Activated CD4-positive, alpha-beta T cell treated with anti-CD3 and anti-CD28 coated beads for 24 hours (primary cell): ENCODE data around the gene ALDH1L1.
"Not testable (repeated sequence)": the region's sequence is repeated elsewhere in the genome, so short reads cannot be mapped to it uniquely, and the experiment has no call there.

Experiments used
- DNase-seq, 2 donors: peaks; one replicate each; pipeline ENCODE4 v3.0.0-alpha.2; 2020; ENCODE audit warnings: low read depth in 2 of 2

Gene ALDH1L1

GRCh38 chr3:126083511-126083912 lies 96.9 kb downstream of the ALDH1L1 start:
- no peak for DNase-seq

GRCh38 chr3:126083138-126083445 lies 97.3 kb downstream of the ALDH1L1 start:
- no peak for DNase-seq

GRCh38 chr3:126082362-126083137 lies 97.8 kb downstream of the ALDH1L1 start:
- DNase-seq, result no peak

- no peak for DNase-seq
These were observed 98.6 kb downstream of the ALDH1L1 start for GRCh38 chr3:126081618-126082361.

- DNase-seq, result no peak
These were observed 99.4 kb downstream of the ALDH1L1 start for GRCh38 chr3:126080970-126081369.

- DNase-seq, result no peak
These were observed 101.5 kb downstream of the ALDH1L1 start for GRCh38 chr3:126078866-126079265.

GRCh38 chr3:126077754-126078153 lies 102.6 kb downstream of the ALDH1L1 start:
- DNase-seq, result no peak

- no peak for DNase-seq
These were observed 104.2 kb downstream of the ALDH1L1 start for GRCh38 chr3:126076140-126076539.

- no peak for DNase-seq
These were observed 110.2 kb downstream of the ALDH1L1 start for GRCh38 chr3:126070146-126070545.

- no peak for DNase-seq
These were observed 112.4 kb downstream of the ALDH1L1 start for GRCh38 chr3:126067959-126068358.

- not testable (repeated sequence) for DNase-seq
These were observed 113.7 kb downstream of the ALDH1L1 start for GRCh38 chr3:126066676-126067075.

- DNase-seq, result no peak
These were observed 114.5 kb downstream of the ALDH1L1 start for GRCh38 chr3:126065876-126066275.

GRCh38 chr3:126064627-126065258 lies 115.6 kb downstream of the ALDH1L1 start:
- no peak for DNase-seq

- DNase-seq, result no peak
These were observed 116.9 kb downstream of the ALDH1L1 start for GRCh38 chr3:126063358-126063965.

GRCh38 chr3:126061301-126062032 lies 118.9 kb downstream of the ALDH1L1 start:
- DNase-seq, result no peak

- no peak for DNase-seq
These were observed 119.7 kb downstream of the ALDH1L1 start for GRCh38 chr3:126060613-126061145.

- no peak for DNase-seq
These were observed 121.7 kb downstream of the ALDH1L1 start for GRCh38 chr3:126058666-126059065.

GRCh38 chr3:126057936-126058335 lies 122.5 kb downstream of the ALDH1L1 start:
- no peak for DNase-seq

- DNase-seq, result no peak
These were observed 122.9 kb downstream of the ALDH1L1 start for GRCh38 chr3:126057501-126057819.

GRCh38 chr3:126056681-126057500 lies 123.5 kb downstream of the ALDH1L1 start:
- no peak for DNase-seq

- no peak for DNase-seq
These were observed 124.3 kb downstream of the ALDH1L1 start for GRCh38 chr3:126056088-126056487.
